Activated CD4-positive, alpha-beta T cell treated with anti-CD3 and anti-CD28 coated beads for 36 hours (primary cell): Measurements from ENCODE around the gene PELI1. TPM values are rescaled to one million over a fixed set of nuclear protein-coding genes. Genes with fewer than 3 reads are reported as not detected.
A peak's percentile ranks its signal among the peaks of the same experiment; 100 is the strongest.

ENCODE experiments used
- ATAC-seq: fragments of 200-7000 bp; cut with Tn5 transposase; one replicate; pipeline ENCODE4 v1.10.0; 2021; ENCODE audit warnings: mild to moderate bottlenecking, moderate library complexity
- CTCF ChIA-PET: fragments of 350-600 bp; sonication (Branson Sonifier 250); formaldehyde crosslinking; loops from one replicate; lab custom pipeline; 2021; ENCODE audit warnings: antibody characterized with exemption; lab: Charles Lee
- POLR2A ChIA-PET: fragments of 350-600 bp; sonication (Branson Sonifier 250); formaldehyde crosslinking; loops from one replicate; lab custom pipeline; 2021; ENCODE audit warnings: antibody characterized with exemption, inconsistent platforms; lab: Charles Lee
- DNase-seq: peaks from one replicate; pipeline ENCODE4 v3.0.0-alpha.2; 2020
- H3K27ac Mint-ChIP-seq: one replicate; pipeline ENCODE4 v1.8.0; 2021; ENCODE audit warnings: mixed read lengths
- H3K27me3 Mint-ChIP-seq: one replicate; pipeline ENCODE4 v1.8.0; 2021; ENCODE audit warnings: mixed read lengths
- H3K36me3 Mint-ChIP-seq: one replicate; pipeline ENCODE4 v1.8.0; 2021; ENCODE audit warnings: low read depth, mixed read lengths
- H3K4me1 Mint-ChIP-seq: one replicate; pipeline ENCODE4 v1.8.0; 2021; ENCODE audit warnings: mixed read lengths
- H3K4me3 Mint-ChIP-seq: one replicate; pipeline ENCODE4 v1.8.0; 2021; ENCODE audit warnings: mild to moderate bottlenecking, moderate library complexity, mixed read lengths
- H3K9me3 Mint-ChIP-seq: one replicate; pipeline ENCODE4 v1.8.0; 2021; ENCODE audit warnings: low read depth, mixed read lengths
- intact Hi-C, 2 experiments: fragments of 100-400 bp; cut with DNase I in 1 of 2; cut with micrococcal nuclease in 1 of 2; formaldehyde crosslinking; loops; one replicate each; pipeline versions ENCODE4 v1.14.2 to v1.15.1; 2022 to 2024; cut with DNase I, micrococcal nuclease
- total RNA-seq, 2 experiments: library from RNA; stranded (reverse); gene quantifications; one replicate each; pipeline ENCODE4 v1.2.3, GENCODE V29; 2021

Gene PELI1
- total RNA-seq, 2 experiments from 2014 or later = 21.3 to 29.7 TPM

DNA sequence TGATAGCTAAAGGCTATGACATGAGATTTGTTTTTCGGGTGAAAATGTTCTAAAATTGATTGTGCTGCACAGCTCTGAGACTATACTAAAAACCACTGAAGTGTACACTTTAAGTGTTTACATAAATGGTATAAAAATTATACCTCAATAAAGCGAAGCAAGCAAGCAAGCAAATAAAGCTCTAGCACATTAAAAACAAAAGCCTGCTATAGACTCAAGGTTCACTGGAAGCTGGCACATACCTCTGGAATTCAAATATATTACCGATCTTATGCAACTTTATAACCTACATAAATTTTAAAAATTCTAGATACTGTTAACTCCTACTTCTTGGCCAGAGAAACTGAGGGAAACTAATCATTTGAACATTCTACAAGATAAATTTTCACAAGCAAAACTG lies 20.1 kb downstream of the PELI1 start:
- Mint-ChIP-seq H3K27me3 (no peaks in the 10 kb centered on the region), H3K27ac (no peak overlapping the region), H3K36me3 (peaks cover 27% of the 10 kb centered on the region), H3K9me3 (no peaks in the 10 kb centered on the region), H3K4me1 (peaks cover 70% of the 10 kb centered on the region), H3K4me3 (no peak overlapping the region)
- ChIA-PET POLR2A (interaction anchor here (1.0 to 1.2 kb wide), 2 partner anchors 9 to 17 kb away, joined by 3 read pairs; no protein-coding TSS in a partner anchor), CTCF (interaction anchor here (1.0 to 3.1 kb wide), 5 partner anchors 8 to 204 kb away, joined by 3 to 13 read pairs (median 8); no protein-coding TSS in a partner anchor)
- ATAC-seq (no peak), DNase-seq (no peak)
- intact Hi-C loops = no loop called here

GRCh38 chr2:64123740-64124139 lies 20.5 kb downstream of the PELI1 start:
- no peak for DNase-seq
- no peak for ATAC-seq
- Mint-ChIP-seq H3K27me3 (no peaks in the 10 kb centered on the region), H3K4me3 (no peak overlapping the region), H3K36me3 (peaks cover 27% of the 10 kb centered on the region), H3K9me3 (no peaks in the 10 kb centered on the region), H3K27ac (no peak overlapping the region), H3K4me1 (peaks cover 69% of the 10 kb centered on the region)
- intact Hi-C loops = no loop called here
- CTCF ChIA-PET = interaction anchor here (1.1 to 3.1 kb wide), 4 partner anchors 9 to 207 kb away, joined by 3 to 13 read pairs (median 9); no protein-coding TSS in a partner anchor
- POLR2A ChIA-PET = interaction anchor here (1.0 to 1.2 kb wide), 2 partner anchors 9 to 18 kb away, joined by 3 read pairs; no protein-coding TSS in a partner anchor

GRCh38 chr2:64122358-64122757 lies 21.9 kb downstream of the PELI1 start:
- H3K9me3 Mint-ChIP-seq = no peaks in the 10 kb centered on the region
- ChIA-PET CTCF (interaction anchor here (0.6 to 3.1 kb wide), 4 partner anchors 16 to 378 kb away, joined by 3 to 10 read pairs (median 3); no protein-coding TSS in a partner anchor), POLR2A (no interaction called here)
- H3K4me3 Mint-ChIP-seq = no peak overlapping the region
- intact Hi-C loops = no loop called here
- no peak for DNase-seq
- ATAC-seq = no peak
- no peaks in the 10 kb centered on the region for H3K27me3 Mint-ChIP-seq
- peaks cover 28% of the 10 kb centered on the region for H3K36me3 Mint-ChIP-seq
- H3K4me1 Mint-ChIP-seq = peaks cover 61% of the 10 kb centered on the region
- peak overlapping the region; percentile 21 for H3K27ac Mint-ChIP-seq

- no peak for ATAC-seq
- no peak overlapping the region for H3K27ac Mint-ChIP-seq
- H3K9me3 Mint-ChIP-seq = no peaks in the 10 kb centered on the region
- intact Hi-C loops = no loop called here
- no peaks in the 10 kb centered on the region for H3K27me3 Mint-ChIP-seq
- peaks cover 58% of the 10 kb centered on the region for H3K4me1 Mint-ChIP-seq
- CTCF ChIA-PET = interaction anchor here (1.4 to 3.1 kb wide), 3 partner anchors 9 to 210 kb away, joined by 3 to 10 read pairs (median 3); no protein-coding TSS in a partner anchor
- H3K4me3 Mint-ChIP-seq = no peak overlapping the region
- POLR2A ChIA-PET = no interaction called here
- peaks cover 20% of the 10 kb centered on the region for H3K36me3 Mint-ChIP-seq
- no peak for DNase-seq
Measured at GRCh38 chr2:64120928-64121327, 23.3 kb downstream of the PELI1 start.

DNA sequence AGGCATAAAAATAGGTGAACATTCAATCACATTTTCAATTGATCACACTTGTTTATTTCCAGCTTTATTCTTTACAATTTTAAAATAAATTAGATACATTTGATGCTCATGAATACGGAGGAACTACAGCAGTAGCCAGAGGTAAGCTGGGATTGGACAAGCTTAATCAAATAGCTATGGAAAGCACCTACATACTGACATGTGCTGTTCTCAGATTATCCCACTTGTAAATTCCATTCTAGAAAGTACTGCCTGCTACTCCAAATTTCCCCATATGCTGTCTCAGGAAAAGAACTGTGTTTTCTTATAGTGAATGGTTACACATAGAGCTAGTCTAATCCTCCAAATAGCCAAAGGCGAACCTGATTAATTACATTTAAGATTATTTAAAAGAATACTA lies 24.2 kb downstream of the PELI1 start:
- peaks cover 19% of the 10 kb centered on the region for H3K36me3 Mint-ChIP-seq
- H3K27ac Mint-ChIP-seq = no peak overlapping the region
- peaks cover 62% of the 10 kb centered on the region for H3K4me1 Mint-ChIP-seq
- ChIA-PET POLR2A (no interaction called here), CTCF (interaction anchor here (1.4 to 1.7 kb wide), 3 partner anchors 8 to 208 kb away, joined by 3 to 9 read pairs (median 3); no protein-coding TSS in a partner anchor)
- ATAC-seq (no peak), DNase-seq (no peak)
- H3K4me3 Mint-ChIP-seq = no peak overlapping the region
- intact Hi-C loops = no loop called here
- H3K27me3 Mint-ChIP-seq = no peaks in the 10 kb centered on the region
- H3K9me3 Mint-ChIP-seq = no peaks in the 10 kb centered on the region

DNA sequence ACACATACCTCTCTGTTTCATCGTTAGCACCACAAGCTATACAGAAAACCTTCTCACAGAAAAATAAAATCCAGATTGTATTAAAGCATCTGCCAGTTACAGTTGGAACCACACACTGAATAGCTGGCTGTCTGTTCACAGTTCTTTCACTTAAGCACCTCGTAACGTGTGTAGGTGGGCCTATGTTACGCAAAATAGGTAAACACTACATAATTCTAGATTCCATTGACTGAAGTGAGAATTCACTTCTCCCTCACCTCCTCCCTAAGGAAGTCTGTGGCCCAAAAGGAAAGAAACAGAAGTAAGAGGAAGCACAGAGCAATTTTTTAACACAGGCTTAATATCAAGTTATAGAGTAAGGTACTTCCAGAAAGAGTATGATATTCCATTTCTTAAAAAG lies 24.9 kb downstream of the PELI1 start:
- H3K4me3 Mint-ChIP-seq = no peak overlapping the region
- ATAC-seq (no peak), DNase-seq (no peak)
- no peaks in the 10 kb centered on the region for H3K27me3 Mint-ChIP-seq
- H3K27ac Mint-ChIP-seq = no peak overlapping the region
- ChIA-PET POLR2A (no interaction called here), CTCF (interaction anchor here (0.6 to 1.7 kb wide), 3 partner anchors 7 to 42 kb away, joined by 3 to 9 read pairs (median 3); no protein-coding TSS in a partner anchor)
- intact Hi-C loops = no loop called here
- peaks cover 64% of the 10 kb centered on the region for H3K4me1 Mint-ChIP-seq
- no peaks in the 10 kb centered on the region for H3K9me3 Mint-ChIP-seq
- peaks cover 19% of the 10 kb centered on the region for H3K36me3 Mint-ChIP-seq

GRCh38 chr2:64115808-64116598 lies 28.2 kb downstream of the PELI1 start:
- ATAC-seq = no peak
- intact Hi-C loops = loop anchor here in 1 of 2 experiments (1.0 kb wide), 1 partner anchor 26 kb away; no protein-coding TSS in a partner anchor
- POLR2A ChIA-PET = no interaction called here
- Mint-ChIP-seq H3K27me3 (no peaks in the 10 kb centered on the region), H3K9me3 (no peaks in the 10 kb centered on the region), H3K27ac (peak overlapping the region; percentile 23), H3K4me3 (no peak overlapping the region), H3K4me1 (peaks cover 67% of the 10 kb centered on the region), H3K36me3 (peaks cover 6% of the 10 kb centered on the region)
- CTCF ChIA-PET = interaction anchor here (0.7 kb wide), 1 partner anchor 106 kb away, joined by 3 read pairs; no protein-coding TSS in a partner anchor
- DNase-seq = no peak

GRCh38 chr2:64114912-64115277 lies 29.3 kb downstream of the PELI1 start:
- peaks cover 71% of the 10 kb centered on the region for H3K4me1 Mint-ChIP-seq
- H3K27ac Mint-ChIP-seq = peak overlapping the region; percentile 64
- peak overlapping the region; percentile 24 for H3K4me3 Mint-ChIP-seq
- no peaks in the 10 kb centered on the region for H3K9me3 Mint-ChIP-seq
- H3K36me3 Mint-ChIP-seq = peaks cover 5% of the 10 kb centered on the region
- intact Hi-C loops = loop anchor here (1.0 kb wide), 10 partner anchors 14 to 211 kb away; no protein-coding TSS in a partner anchor
- ATAC-seq (no peak), DNase-seq (no peak)
- no peaks in the 10 kb centered on the region for H3K27me3 Mint-ChIP-seq
- ChIA-PET CTCF (interaction anchor here (1.1 kb wide), 1 partner anchor 18 kb away, joined by 4 read pairs; no protein-coding TSS in a partner anchor), POLR2A (no interaction called here)

DNA sequence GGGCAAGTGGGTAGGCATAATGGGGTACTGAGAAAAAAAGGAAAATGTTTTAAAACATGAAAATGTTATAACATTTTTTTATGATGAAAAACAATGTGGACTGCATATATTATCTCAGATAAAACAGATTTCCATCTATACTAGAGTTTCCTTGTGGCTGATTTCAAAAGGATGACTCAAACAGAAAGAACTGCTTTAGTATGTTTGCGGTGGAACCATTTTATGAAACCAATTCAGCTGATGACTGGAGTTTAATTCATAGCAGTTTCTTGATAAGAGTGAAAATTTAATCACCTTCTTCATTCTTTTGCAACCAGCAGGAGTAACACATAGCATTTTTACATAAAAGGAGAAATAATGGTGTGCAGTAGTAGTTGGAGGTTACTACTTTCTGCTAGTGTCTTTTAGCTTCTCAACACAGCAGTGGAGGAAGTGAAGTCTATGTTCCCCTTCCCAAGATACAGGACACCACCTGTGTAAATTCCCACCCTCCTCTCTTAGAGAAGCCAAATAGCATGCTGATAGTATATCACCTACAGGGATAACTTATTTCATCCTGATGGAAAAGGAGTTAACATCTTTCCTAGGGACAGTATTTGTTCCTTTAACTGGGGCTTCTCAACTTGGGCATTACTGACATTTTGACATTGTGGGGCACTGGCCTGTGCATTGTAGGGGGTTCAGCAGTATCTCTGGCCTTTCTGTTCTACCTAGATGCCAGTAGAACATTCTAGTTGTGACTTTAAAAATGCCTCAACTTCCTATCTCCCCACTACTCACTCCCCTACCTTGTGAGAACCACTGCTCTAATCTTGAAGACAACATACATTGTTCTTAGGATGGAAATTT lies 29.9 kb downstream of the PELI1 start:
- no peaks in the 10 kb centered on the region for H3K27me3 Mint-ChIP-seq
- H3K27ac Mint-ChIP-seq = peak overlapping the region; percentile 64
- DNase-seq (no peak), ATAC-seq (peak; percentile 85)
- CTCF ChIA-PET = interaction anchor here (0.6 to 1.1 kb wide), 5 partner anchors 11 to 91 kb away, joined by 3 to 5 read pairs (median 3); no protein-coding TSS in a partner anchor
- H3K36me3 Mint-ChIP-seq = peaks cover 8% of the 10 kb centered on the region
- POLR2A ChIA-PET = interaction anchor here (1.0 kb wide), 1 partner anchor 13 kb away, joined by 5 read pairs; no protein-coding TSS in a partner anchor
- H3K4me3 Mint-ChIP-seq = peak overlapping the region; percentile 24
- intact Hi-C loops = loop anchor here (1.0 kb wide), 9 partner anchors 13 to 212 kb away; no protein-coding TSS in a partner anchor
- H3K9me3 Mint-ChIP-seq = no peaks in the 10 kb centered on the region
- H3K4me1 Mint-ChIP-seq = peaks cover 74% of the 10 kb centered on the region

DNA sequence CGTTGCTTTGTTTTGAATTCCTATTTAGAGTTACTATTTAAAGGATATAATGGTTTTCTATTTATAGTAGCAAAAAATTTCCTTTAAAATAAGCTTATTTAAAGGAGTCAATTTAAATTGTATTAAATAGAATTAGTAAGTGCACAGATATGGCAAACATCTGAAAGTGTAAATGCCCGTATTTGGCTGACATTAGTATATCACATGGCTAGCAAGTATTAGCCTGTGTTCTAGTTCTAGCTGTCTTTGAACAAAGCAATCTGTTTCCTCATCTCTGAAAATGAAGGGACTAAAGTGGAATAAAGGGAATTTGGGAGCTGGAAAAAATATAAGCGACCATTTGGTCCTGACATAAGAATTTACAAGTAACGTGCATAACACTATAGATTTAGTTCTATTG lies 32.2 kb downstream of the PELI1 start:
- H3K4me1 Mint-ChIP-seq = peaks cover 82% of the 10 kb centered on the region

More for the DNA sequence above, 32.2 kb downstream of the PELI1 start:
- ChIA-PET POLR2A (no interaction called here), CTCF (interaction anchor here (1.0 to 1.8 kb wide), 5 partner anchors 8 to 216 kb away, joined by 3 to 12 read pairs (median 6); no protein-coding TSS in a partner anchor)
- Mint-ChIP-seq H3K27me3 (no peaks in the 10 kb centered on the region), H3K4me3 (no peak overlapping the region), H3K9me3 (no peaks in the 10 kb centered on the region), H3K36me3 (peaks cover 22% of the 10 kb centered on the region), H3K27ac (no peak overlapping the region)
- ATAC-seq (no peak), DNase-seq (no peak)
- intact Hi-C loops = no loop called here
